ENCODE measurements around the gene FNDC8.

The FNDC8 gene

GRCh38 chr17:35130392-35130791 is 9.0 kb downstream of the FNDC8 start:
- DNase-seq (ENCODE audit: low read depth) = no peak
- H3K4me3 ChIP-seq (ENCODE audit: low read length) = no peak overlapping the region
- TF ChIP-seq, protein P1, sequence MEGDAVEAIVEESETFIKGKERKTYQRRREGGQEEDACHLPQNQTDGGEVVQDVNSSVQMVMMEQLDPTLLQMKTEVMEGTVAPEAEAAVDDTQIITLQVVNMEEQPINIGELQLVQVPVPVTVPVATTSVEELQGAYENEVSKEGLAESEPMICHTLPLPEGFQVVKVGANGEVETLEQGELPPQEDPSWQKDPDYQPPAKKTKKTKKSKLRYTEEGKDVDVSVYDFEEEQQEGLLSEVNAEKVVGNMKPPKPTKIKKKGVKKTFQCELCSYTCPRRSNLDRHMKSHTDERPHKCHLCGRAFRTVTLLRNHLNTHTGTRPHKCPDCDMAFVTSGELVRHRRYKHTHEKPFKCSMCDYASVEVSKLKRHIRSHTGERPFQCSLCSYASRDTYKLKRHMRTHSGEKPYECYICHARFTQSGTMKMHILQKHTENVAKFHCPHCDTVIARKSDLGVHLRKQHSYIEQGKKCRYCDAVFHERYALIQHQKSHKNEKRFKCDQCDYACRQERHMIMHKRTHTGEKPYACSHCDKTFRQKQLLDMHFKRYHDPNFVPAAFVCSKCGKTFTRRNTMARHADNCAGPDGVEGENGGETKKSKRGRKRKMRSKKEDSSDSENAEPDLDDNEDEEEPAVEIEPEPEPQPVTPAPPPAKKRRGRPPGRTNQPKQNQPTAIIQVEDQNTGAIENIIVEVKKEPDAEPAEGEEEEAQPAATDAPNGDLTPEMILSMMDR (IDR thresholded peaks at IDR 0.05; ENCODE audit: insufficient read depth, low read depth, low read length, missing control alignments) = no peak

GRCh38 chr17:35132099-35132498 is 10.7 kb downstream of the FNDC8 start:
- TF ChIP-seq, protein P1 (IDR thresholded peaks at IDR 0.05; ENCODE audit: insufficient read depth, low read depth, low read length, missing control alignments) = no peak
- H3K4me3 ChIP-seq (ENCODE audit: low read length) = no peak overlapping the region

DNA sequence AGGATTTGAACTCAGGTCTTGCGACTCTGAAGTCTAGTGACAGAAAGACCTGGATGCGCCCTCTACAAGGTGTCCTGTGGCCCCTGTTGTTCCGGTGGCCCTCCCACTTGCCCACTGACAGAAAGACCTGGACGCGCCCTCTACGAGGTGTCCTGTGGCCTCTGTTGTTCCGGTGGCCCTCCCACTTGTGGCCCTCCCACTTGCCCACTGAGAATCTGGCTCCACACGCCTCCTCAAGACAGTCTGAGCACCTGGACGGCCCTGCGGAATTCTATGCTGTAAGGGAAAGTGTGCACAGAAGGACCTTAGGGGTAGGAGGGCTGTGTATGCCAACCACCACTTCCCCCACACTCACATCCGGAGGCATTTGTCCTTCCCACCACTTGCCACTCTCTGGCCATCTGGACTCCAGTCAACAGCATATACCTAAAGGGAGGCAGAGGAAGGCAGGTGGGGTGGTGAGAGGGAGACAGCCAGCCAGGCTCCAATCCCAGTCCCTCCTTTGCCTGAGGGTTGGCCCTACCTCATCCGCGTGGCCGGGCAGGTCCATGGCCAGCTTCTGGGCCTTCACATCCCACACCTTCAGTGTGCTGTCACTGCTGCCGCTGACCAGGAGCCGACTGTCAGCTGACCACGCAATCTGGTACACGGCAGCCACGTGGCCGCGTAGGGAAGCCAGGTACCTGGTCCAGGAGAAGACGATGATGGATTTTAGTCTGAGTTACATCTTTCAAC is 11.6 kb downstream of the FNDC8 start:
- no peak for DNase-seq (ENCODE audit: low read depth)
- no peak overlapping the region for H3K4me3 ChIP-seq (ENCODE audit: low read length)
- TF ChIP-seq, protein P1 (IDR thresholded peaks at IDR 0.05; ENCODE audit: insufficient read depth, low read depth, low read length, missing control alignments) = no peak

More at GRCh38 chr17:35132099-35132498, 10.7 kb downstream of the FNDC8 start:
- no peak for DNase-seq (ENCODE audit: low read depth)

DNA sequence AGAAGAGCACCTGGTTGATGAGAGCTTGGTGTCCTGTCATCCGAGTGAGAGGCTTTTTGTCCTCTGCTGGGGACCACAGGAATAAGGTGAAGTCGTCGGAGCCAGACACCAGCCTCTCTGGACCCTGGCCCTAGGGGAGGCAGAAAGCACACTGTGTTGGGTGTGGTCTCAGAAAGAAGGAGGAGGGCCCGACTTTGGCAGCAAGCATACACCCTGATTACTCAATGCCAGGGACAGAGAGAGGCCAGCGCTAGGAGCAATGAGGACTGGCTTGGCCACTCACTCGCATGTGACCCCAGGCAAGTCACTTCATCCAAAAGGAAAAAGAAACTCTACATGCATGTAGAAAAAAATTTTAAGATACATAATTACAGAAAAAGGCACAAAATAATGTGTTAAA is 13.9 kb downstream of the FNDC8 start:
- H3K4me3 ChIP-seq (ENCODE audit: low read length) = no peak overlapping the region
- TF ChIP-seq, protein P1 (IDR thresholded peaks at IDR 0.05; ENCODE audit: insufficient read depth, low read depth, low read length, missing control alignments) = no peak
- DNase-seq (ENCODE audit: low read depth) = no peak

GRCh38 chr17:35138218-35138617 is 16.8 kb downstream of the FNDC8 start:
- no peak for DNase-seq (ENCODE audit: low read depth)
- no peak overlapping the region for H3K4me3 ChIP-seq (ENCODE audit: low read length)
- TF ChIP-seq, protein P1 (IDR thresholded peaks at IDR 0.05; ENCODE audit: insufficient read depth, low read depth, low read length, missing control alignments) = no peak

- peak; percentile 85 for DNase-seq (ENCODE audit: low read depth)
- peak within 1 kb of the TSS; percentile 98 for H3K4me3 ChIP-seq (ENCODE audit: low read length)
- TF ChIP-seq, protein P1 (IDR thresholded peaks at IDR 0.05; ENCODE audit: insufficient read depth, low read depth, low read length, missing control alignments) = peak; percentile 84
These were observed 20.5 kb downstream of the FNDC8 start, which contains the start of gene NLE1 for GRCh38 chr17:35141681-35142466. TSS of gene NLE1 (minus strand) at chr17:35142303. CDS start at chr17:35142275, 28 bp downstream.

Data from epithelial cell of esophagus (primary cell).